Panc1 (cell line): ENCODE data around the gene PKLR. TPM values are rescaled to one million over a fixed set of nuclear protein-coding genes. Genes with fewer than 3 reads are reported as not detected.
"Not testable (repeated sequence)": the region's sequence is repeated elsewhere in the genome, so short reads cannot be mapped to it uniquely, and the experiment has no call there.

ENCODE experiments used
- ATAC-seq: fragments of 200-7000 bp; cut with Tn5 transposase; 2 replicates; pipeline ENCODE4 v1.9.1; 2020; ENCODE audit warnings: mild to moderate bottlenecking, moderate library complexity
- BruUV-seq: library from RNA; stranded (reverse); fragments of 400-500 nt; replicated peaks from 2 replicates; lab custom pipeline; 2021; lab: Mats Ljungman, UMichigan
- CTCF ChIA-PET: fragments of 300-600 bp; sonication (Branson Sonifier 250); formaldehyde crosslinking; loops from one replicate; lab custom pipeline; 2022; ENCODE audit warnings: antibody characterized with exemption; lab: Charles Lee
- POLR2A ChIA-PET: fragments of 300-600 bp; sonication (Branson Sonifier 250); formaldehyde crosslinking; loops from one replicate; lab custom pipeline; 2022; ENCODE audit warnings: antibody characterized with exemption; lab: Charles Lee
- DNase-seq: peaks from one replicate; pipeline ENCODE4 v3.0.0-alpha.2; 2010; ENCODE audit warnings: low read depth, low spot score
- H3K27ac ChIP-seq: 2 replicates; pipeline ENCODE4 v1.5.1; 2011; ENCODE audit warnings: mild to moderate bottlenecking, low read length, inconsistent platforms
- H3K27me3 ChIP-seq: fragments of 200-500 bp; sonication (Bioruptor generic); 2 replicates; pipeline ENCODE4 v1.6.0; 2014; ENCODE audit warnings: low read length, inconsistent platforms; ENCODE audit not compliant: control insufficient read depth, insufficient read depth
- H3K36me3 ChIP-seq: fragments of 200-500 bp; sonication (Bioruptor generic); 2 replicates; pipeline ENCODE4 v1.5.1; 2014; ENCODE audit warnings: inconsistent platforms, mild to moderate bottlenecking, low read length, moderate library complexity; ENCODE audit not compliant: control insufficient read depth, insufficient read depth
- H3K4me1 ChIP-seq: 2 replicates; pipeline ENCODE4 v1.5.1; 2011; ENCODE audit warnings: inconsistent platforms, mild to moderate bottlenecking, low read length, moderate library complexity; ENCODE audit not compliant: control insufficient read depth, insufficient read depth
- H3K4me3 ChIP-seq, 2 experiments: 2 replicates each; pipeline ENCODE4 v1.5.1; 2011 to 2012; ENCODE audit warnings: low read depth in 2 of 2, low read length in 2 of 2, mild to moderate bottlenecking in 2 of 2, inconsistent platforms in 1 of 2, moderate library complexity in 1 of 2
- H3K9me3 ChIP-seq: fragments of 200-500 bp; sonication (Bioruptor generic); 2 replicates; pipeline ENCODE4 v1.5.1; 2014; ENCODE audit warnings: low read depth, mild to moderate bottlenecking, inconsistent platforms, low read length, moderate library complexity; ENCODE audit not compliant: control insufficient read depth, insufficient read depth
- CTCF ChIP-seq: fragments of 450-650 bp; IDR thresholded peaks from 2 replicates; pipeline ENCODE4 v1.5.1; 2017; ENCODE audit warnings: mild to moderate bottlenecking
- POLR2AphosphoS5 ChIP-seq: IDR thresholded peaks from 2 replicates; pipeline ENCODE4 v1.6.1; 2012; ENCODE audit warnings: mild to moderate bottlenecking, low read depth, low read length, moderate library complexity
- REST ChIP-seq, 2 experiments: IDR thresholded peaks; 2 replicates each; pipeline ENCODE4 v1.6.1; 2011 to 2012; ENCODE audit warnings: low read depth in 2 of 2, control low read depth in 1 of 2, low read length in 1 of 2, mild to moderate bottlenecking in 1 of 2, moderate library complexity in 1 of 2; ENCODE audit not compliant: insufficient read depth in 1 of 2
- SIN3A ChIP-seq: IDR thresholded peaks from 2 replicates; pipeline ENCODE4 v1.6.1; 2012; ENCODE audit warnings: low read depth, mild to moderate bottlenecking, low read length, moderate library complexity, borderline replicate concordance; ENCODE audit not compliant: insufficient read depth
- TCF7L2 ChIP-seq: IDR thresholded peaks from 2 replicates; pipeline ENCODE4 v1.6.1; 2011; ENCODE audit warnings: mild to moderate bottlenecking, low read depth, low read length, inconsistent platforms
- in situ Hi-C: cut with HindIII; loops from 2 replicates; pipeline ENCODE4 v1.10.0; 2016; ENCODE audit warnings: low sequenced_read_pairs, low pct_unique_long_range_greater_than_20kb
- intact Hi-C: fragments of 100-400 bp; cut with micrococcal nuclease; formaldehyde crosslinking; loops from one replicate; pipeline ENCODE4 v1.10.0; 2022; ENCODE audit not compliant: unreplicated experiment
- total RNA-seq: library from RNA; stranded (reverse); gene quantifications from one replicate; pipeline ENCODE4 v1.2.1, GENCODE V29; 2021; ENCODE audit not compliant: unreplicated experiment

The PKLR gene
- total RNA-seq, 1 experiment from 2014 or later, result 0.13 TPM

- ChIA-PET CTCF (no interaction called here), POLR2A (interaction anchor here (0.5 kb wide), 1 partner anchor 91 kb away, joined by 3 read pairs; no protein-coding TSS in a partner anchor)
- no TSS peak for BruUV-seq
- Histone ChIP-seq H3K4me3 (no peak overlapping the region), H3K36me3 (no peaks in the 10 kb centered on the region), H3K27me3 (no peaks in the 10 kb centered on the region), H3K9me3 (no peaks in the 10 kb centered on the region), H3K4me1 (no peaks in the 10 kb centered on the region), H3K27ac (no peak overlapping the region)
- TF ChIP-seq SIN3A (no peak), CTCF (no peak), TCF7L2 (no peak), REST (IDR thresholded peaks at IDR 0.05; ENCODE audit: insufficient read depth in 1 of 2, low read depth in 2 of 2, low read length in 1 of 2) (no peak), POLR2AphosphoS5 (no peak)
- in situ Hi-C loops, result no loop called here
- no peak for ATAC-seq
- intact Hi-C loops, result no loop called here
- DNase-seq, result no peak
These were observed 6.6 kb downstream of the PKLR start for GRCh38 chr1:155294520-155295182.

- DNase-seq (no peak), ATAC-seq (no peak)
- H3K36me3 ChIP-seq, result no peaks in the 10 kb centered on the region
- H3K9me3 ChIP-seq, result no peaks in the 10 kb centered on the region
- no peak overlapping the region for H3K4me3 ChIP-seq
- no peak for TF ChIP-seq REST (IDR thresholded peaks at IDR 0.05; ENCODE audit: insufficient read depth in 1 of 2, low read depth in 2 of 2, low read length in 1 of 2)
- POLR2A ChIA-PET, result no interaction called here
- no TSS peak for BruUV-seq
- H3K27ac ChIP-seq, result no peak overlapping the region
- H3K4me1 ChIP-seq, result no peaks in the 10 kb centered on the region
- in situ Hi-C loops, result no loop called here
- intact Hi-C loops, result no loop called here
- no peaks in the 10 kb centered on the region for H3K27me3 ChIP-seq
- CTCF ChIA-PET, result no interaction called here
These were observed 8.0 kb downstream of the PKLR start for GRCh38 chr1:155293086-155293749.

- BruUV-seq, H3K4me1 ChIP-seq, POLR2A ChIA-PET, H3K36me3 ChIP-seq, H3K27ac ChIP-seq, CTCF ChIA-PET, in situ Hi-C loops, H3K9me3 ChIP-seq, H3K27me3 ChIP-seq, DNase-seq, ATAC-seq, intact Hi-C loops, H3K4me3 ChIP-seq: not testable (repeated sequence)
These were observed 10.2 kb downstream of the PKLR start for GRCh38 chr1:155291006-155291405.
